ENCODE measurements around the gene MRPL28. TPM values are rescaled to one million over a fixed set of nuclear protein-coding genes. Genes with fewer than 3 reads are reported as not detected.

MRPL28 gene
- total and polyA plus RNA-seq, 2 donors (not counting 3 experiments of a cell fraction or from before 2014, with no cell fraction given): 104 to 180 TPM

GRCh38 chr16:322476-323143 lies 47.7 kb downstream of the MRPL28 start:
- Histone ChIP-seq H3K9ac (replicated peaks; ENCODE audit: extremely low read depth, insufficient read depth, low read length) (no peak overlapping the region), H3K4me1 (ENCODE audit: control insufficient read depth, extremely low read depth, insufficient read depth, low read length) (peaks cover 10% of the 10 kb centered on the region), H3K4me3 (replicated peaks in 1 of 3; ENCODE audit: insufficient read depth in 1 of 3, low read depth in 1 of 3, low read length in 3 of 3) (no peak overlapping the region), H3K4me2 (ENCODE audit: insufficient read depth, low read length) (no peak overlapping the region), H3K27ac (ENCODE audit: insufficient read depth, low read depth, low read length) (no peak overlapping the region), H3K79me2 (ENCODE audit: control insufficient read depth, insufficient read depth, low read length) (peaks cover 68% of the 10 kb centered on the region), H2AFZ (ENCODE audit: low read depth, low read length) (no peak overlapping the region), H3K27me3 (ENCODE audit: control insufficient read depth in 2 of 2, insufficient read depth in 2 of 2, low read length in 2 of 2) (no peaks in the 10 kb centered on the region), H3K36me3 (ENCODE audit: control insufficient read depth in 2 of 2, extremely low read depth in 1 of 2, insufficient read depth in 2 of 2, low read length in 2 of 2) (peaks cover 0 to 2% of the 10 kb centered on the region in 2 experiments), H3K9me3 (replicated peaks; ENCODE audit: control insufficient read depth, insufficient read depth, low read length) (no peaks in the 10 kb centered on the region), H3K9me1 (replicated peaks; ENCODE audit: control insufficient read depth, extremely low read depth, insufficient read depth, low read length) (no peaks in the 10 kb centered on the region), H4K20me1 (replicated peaks; ENCODE audit: control insufficient read depth, extremely low read depth, insufficient read depth, low read length) (no peaks in the 10 kb centered on the region)
- TF ChIP-seq CTCF (IDR thresholded peaks at IDR 0.05; ENCODE audit: extremely low read depth in 1 of 2, insufficient read depth in 1 of 2, low read depth in 1 of 2, low read length in 2 of 2) (no peak), POLR2AphosphoS5 (IDR thresholded peaks at IDR 0.05; ENCODE audit: insufficient read depth, low read depth, low read length) (no peak), FOS (IDR thresholded peaks at IDR 0.05; ENCODE audit: borderline replicate concordance, insufficient read depth, low read length) (no peak)
- CTCF ChIA-PET: interaction anchor here (1.4 kb wide), 1 partner anchor 15 kb away, joined by 3 read pairs; no protein-coding TSS in a partner anchor
- dilution Hi-C loops (cut with MboI; ENCODE audit: extremely low pct_ligation_motif_present, low sequenced_read_pairs): no loop called here
- POLR2A ChIA-PET: no interaction called here
- intact Hi-C loops (cut with micrococcal nuclease): no loop called here
- DNase-seq (ENCODE audit: low read depth, low spot score) (no peak), FAIRE-seq (no peak)
- BruUV-seq (replicated peaks): no TSS peak

GRCh38 chr16:321532-321931 lies 48.8 kb downstream of the MRPL28 start:
- intact Hi-C loops (cut with micrococcal nuclease) (no loop called here), dilution Hi-C loops (cut with MboI; ENCODE audit: extremely low pct_ligation_motif_present, low sequenced_read_pairs) (no loop called here)
- Histone ChIP-seq H2AFZ (ENCODE audit: low read depth, low read length) (no peak overlapping the region), H3K36me3 (ENCODE audit: control insufficient read depth in 2 of 2, extremely low read depth in 1 of 2, insufficient read depth in 2 of 2, low read length in 2 of 2) (peaks cover 0 to 2% of the 10 kb centered on the region in 2 experiments), H3K9me1 (replicated peaks; ENCODE audit: control insufficient read depth, extremely low read depth, insufficient read depth, low read length) (no peaks in the 10 kb centered on the region), H3K27ac (ENCODE audit: insufficient read depth, low read depth, low read length) (no peak overlapping the region), H4K20me1 (replicated peaks; ENCODE audit: control insufficient read depth, extremely low read depth, insufficient read depth, low read length) (no peaks in the 10 kb centered on the region), H3K4me1 (ENCODE audit: control insufficient read depth, extremely low read depth, insufficient read depth, low read length) (peaks cover 3% of the 10 kb centered on the region), H3K27me3 (ENCODE audit: control insufficient read depth in 2 of 2, insufficient read depth in 2 of 2, low read length in 2 of 2) (no peaks in the 10 kb centered on the region), H3K79me2 (ENCODE audit: control insufficient read depth, insufficient read depth, low read length) (peaks cover 73% of the 10 kb centered on the region), H3K9ac (replicated peaks; ENCODE audit: extremely low read depth, insufficient read depth, low read length) (no peak overlapping the region), H3K4me2 (ENCODE audit: insufficient read depth, low read length) (no peak overlapping the region), H3K4me3 (replicated peaks in 1 of 3; ENCODE audit: insufficient read depth in 1 of 3, low read depth in 1 of 3, low read length in 3 of 3) (no peak overlapping the region), H3K9me3 (replicated peaks; ENCODE audit: control insufficient read depth, insufficient read depth, low read length) (no peaks in the 10 kb centered on the region)
- FAIRE-seq (no peak), DNase-seq (ENCODE audit: low read depth, low spot score) (no peak)
- CTCF ChIA-PET: interaction anchor here (1.4 kb wide), 1 partner anchor 14 kb away, joined by 3 read pairs; no protein-coding TSS in a partner anchor
- BruUV-seq (replicated peaks): no TSS peak
- POLR2A ChIA-PET: no interaction called here
- TF ChIP-seq POLR2AphosphoS5 (IDR thresholded peaks at IDR 0.05; ENCODE audit: insufficient read depth, low read depth, low read length) (no peak), EZH2 (IDR thresholded peaks at IDR 0.05; ENCODE audit: borderline replicate concordance, low read depth, low read length, severe bottlenecking) (no peak), JUN (IDR thresholded peaks at IDR 0.05; ENCODE audit: borderline replicate concordance, insufficient read depth, insufficient read length, low read depth) (no peak), POLR2A (IDR thresholded peaks at IDR 0.05; ENCODE audit: low read depth, low read length) (no peak), CTCF (IDR thresholded peaks at IDR 0.05; ENCODE audit: extremely low read depth in 1 of 2, insufficient read depth in 1 of 2, low read depth in 1 of 2, low read length in 2 of 2) (no peak), GATA2 (IDR thresholded peaks at IDR 0.05; ENCODE audit: insufficient read depth, insufficient read length, low read depth, low read length) (no peak), MYC (IDR thresholded peaks at IDR 0.05; ENCODE audit: low read depth, low read length) (no peak)
- TF ChIP-seq, protein P1, sequence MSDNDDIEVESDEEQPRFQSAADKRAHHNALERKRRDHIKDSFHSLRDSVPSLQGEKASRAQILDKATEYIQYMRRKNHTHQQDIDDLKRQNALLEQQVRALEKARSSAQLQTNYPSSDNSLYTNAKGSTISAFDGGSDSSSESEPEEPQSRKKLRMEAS (IDR thresholded peaks at IDR 0.05; ENCODE audit: insufficient read depth, insufficient read length): no peak

All from endothelial cell of umbilical vein (primary cell).